GM15510 (cell line): ENCODE measurements around the gene PAEP.
"Not testable (repeated sequence)": the region's sequence is repeated elsewhere in the genome, so short reads cannot be mapped to it uniquely, and the experiment has no call there.

ENCODE experiments used
- POLR2A ChIP-seq: IDR thresholded peaks from 3 replicates; pipeline ENCODE4 v1.6.1; 2011; ENCODE audit warnings: borderline replicate concordance; ENCODE audit not compliant: insufficient read length; ENCODE audit errors: extremely low read depth

PAEP gene

GRCh38 chr9:135523521-135524129, 37.9 kb upstream of the PAEP start:
- TF ChIP-seq POLR2A: no peak

GRCh38 chr9:135524130-135524861, 37.3 kb upstream of the PAEP start:
- no peak for TF ChIP-seq POLR2A

DNA sequence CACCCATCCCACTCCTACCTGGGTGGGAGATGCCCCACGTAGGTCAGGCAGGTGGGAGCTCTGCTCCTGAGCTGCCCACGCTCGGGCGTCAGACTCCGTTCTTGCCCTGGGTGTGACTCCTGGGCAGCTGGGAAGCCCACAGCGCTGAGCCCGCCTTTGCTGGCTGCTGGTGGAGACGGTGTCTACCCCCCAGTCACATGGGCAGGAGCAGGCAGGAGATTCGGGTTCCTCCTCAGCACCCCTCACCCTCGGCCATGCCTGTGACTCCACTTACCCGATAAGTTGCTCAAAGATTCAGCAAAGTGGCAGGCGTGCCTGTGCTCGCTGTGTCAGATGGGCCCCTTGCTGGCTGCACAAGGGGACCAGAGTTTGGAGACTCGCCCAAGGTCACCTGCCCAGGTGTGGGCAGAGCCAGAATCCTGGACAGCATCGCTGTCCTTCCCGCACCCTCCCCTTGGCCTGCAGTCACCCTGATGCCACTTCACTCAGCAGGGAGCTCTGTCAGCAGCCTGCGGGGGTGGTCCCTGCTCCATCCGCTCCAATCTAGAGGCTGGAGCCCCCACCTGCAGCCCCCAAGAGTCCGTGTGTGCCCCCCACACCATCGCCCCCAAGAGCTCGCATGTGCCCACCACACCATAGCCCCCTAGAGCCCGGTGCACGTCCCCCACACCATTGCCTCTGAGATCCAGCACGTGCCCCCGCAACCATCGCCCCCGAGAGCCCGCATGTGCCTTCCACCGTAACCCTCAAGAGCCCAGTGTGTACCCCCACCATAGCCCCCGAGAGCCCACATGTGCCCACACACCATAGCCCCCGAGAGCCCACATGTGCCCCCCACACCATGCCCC, 36.1 kb upstream of the PAEP start:
- TF ChIP-seq POLR2A: no peak

DNA sequence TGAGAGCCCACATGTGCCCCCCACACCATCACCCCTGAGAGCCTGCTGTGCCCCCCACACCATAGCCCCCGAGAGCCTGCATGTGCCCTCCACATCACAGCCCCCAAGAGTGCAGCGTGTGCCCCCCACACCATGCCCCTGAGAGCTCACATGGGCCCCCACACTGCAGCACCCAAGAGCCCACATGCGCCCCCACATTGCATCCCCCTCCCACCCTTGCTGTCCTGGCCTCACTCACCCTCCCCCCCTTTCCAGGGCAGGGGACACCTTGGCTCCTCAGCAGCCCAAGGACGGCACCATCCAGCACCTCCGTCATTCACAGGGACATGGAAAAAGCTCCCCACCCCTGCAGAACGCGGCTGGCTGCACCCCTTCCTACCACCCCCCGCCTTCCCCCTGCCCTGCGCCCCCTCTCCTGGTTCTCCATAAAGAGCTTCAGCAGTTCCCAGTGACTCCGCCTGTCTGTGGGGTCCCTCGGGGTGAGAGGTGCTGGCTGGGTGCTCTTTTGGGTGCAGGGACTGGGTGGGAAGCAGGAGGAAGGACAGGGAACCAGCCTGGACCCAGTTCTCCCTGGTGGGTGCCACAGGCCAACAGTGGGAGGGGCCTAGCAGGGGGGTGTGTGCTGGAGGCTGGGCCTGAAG, 35.3 kb upstream of the PAEP start:
- no peak for TF ChIP-seq POLR2A

GRCh38 chr9:135526730-135527571, 34.6 kb upstream of the PAEP start:
- TF ChIP-seq POLR2A: no peak

DNA sequence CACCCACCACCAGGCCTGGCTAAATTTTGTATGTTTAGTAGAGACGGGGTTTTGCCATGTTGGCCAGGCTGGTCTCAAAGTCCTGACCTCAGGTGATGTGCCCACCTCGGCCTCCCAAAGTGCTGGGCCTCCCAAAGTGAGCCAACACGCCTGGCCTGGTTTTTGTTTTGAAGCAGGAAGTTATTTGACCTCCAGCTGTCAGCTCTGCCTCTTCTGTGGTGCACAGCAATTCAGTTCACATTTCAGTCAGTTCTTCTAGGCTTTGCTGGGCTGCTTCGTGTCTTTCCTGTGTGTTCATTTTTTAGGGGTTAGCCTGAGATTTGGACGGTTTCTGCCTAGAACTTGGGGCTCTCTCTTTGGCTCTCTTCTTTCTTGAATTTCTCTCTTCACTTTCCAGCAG, 31.4 kb upstream of the PAEP start:
- TF ChIP-seq POLR2A: no peak

DNA sequence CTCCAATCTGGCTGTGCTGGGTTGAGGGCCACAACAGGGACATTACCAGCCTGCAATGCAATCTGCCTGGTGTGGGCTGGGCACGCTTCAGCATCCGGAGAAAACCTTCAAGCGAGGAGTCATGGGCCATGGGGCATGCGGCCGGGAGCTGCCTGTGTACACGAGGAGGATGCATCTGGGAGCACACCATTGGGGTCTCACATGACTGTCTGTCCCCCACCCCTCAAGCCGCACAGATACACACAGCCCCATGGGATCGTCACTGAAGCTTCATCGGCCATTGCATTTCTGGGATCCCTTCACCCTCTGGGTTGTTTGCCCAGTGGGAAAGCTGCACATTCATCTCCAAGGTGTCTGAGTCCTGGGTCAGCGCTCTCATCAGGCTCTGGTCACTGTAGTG, 30.5 kb upstream of the PAEP start:
- no peak for TF ChIP-seq POLR2A

GRCh38 chr9:135533113-135533512, 28.4 kb upstream of the PAEP start:
- no peak for TF ChIP-seq POLR2A

GRCh38 chr9:135533674-135534073, 27.9 kb upstream of the PAEP start:
- TF ChIP-seq POLR2A: no peak

- TF ChIP-seq POLR2A: no peak
These were observed 25.3 kb upstream of the PAEP start for GRCh38 chr9:135536216-135536615.

DNA sequence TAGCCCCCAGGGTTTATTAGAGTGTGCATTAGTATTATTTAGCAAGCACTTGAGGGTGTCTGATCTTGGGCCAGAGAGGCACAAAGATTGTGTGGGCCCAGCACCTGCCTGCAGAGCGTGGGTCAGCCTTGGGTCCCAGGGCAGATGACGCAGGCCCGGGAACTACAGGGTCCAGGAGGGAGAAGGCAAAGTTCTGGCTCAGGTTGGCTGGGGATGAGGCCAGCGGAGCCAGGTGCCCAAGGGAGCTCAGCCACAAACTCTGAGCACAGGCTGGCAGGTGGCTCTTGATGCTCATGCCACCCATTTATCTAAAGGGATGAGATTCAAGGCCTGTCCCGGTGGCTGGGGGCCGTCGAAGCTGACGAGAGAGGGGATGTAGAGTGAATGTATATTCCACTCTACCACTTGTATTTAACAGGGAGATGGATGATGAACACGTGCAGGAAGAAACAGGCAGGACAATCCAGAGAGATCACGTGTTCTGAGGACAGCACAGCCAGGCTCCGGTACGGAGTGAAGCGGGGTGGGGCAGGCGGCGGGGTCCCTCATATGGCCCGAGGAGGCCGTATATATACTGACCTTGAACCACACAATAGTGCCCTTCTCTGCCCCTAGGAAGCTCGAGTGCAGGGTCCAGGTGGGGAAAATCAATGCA, 16.4 kb upstream of the PAEP start:
- no peak for TF ChIP-seq POLR2A

DNA sequence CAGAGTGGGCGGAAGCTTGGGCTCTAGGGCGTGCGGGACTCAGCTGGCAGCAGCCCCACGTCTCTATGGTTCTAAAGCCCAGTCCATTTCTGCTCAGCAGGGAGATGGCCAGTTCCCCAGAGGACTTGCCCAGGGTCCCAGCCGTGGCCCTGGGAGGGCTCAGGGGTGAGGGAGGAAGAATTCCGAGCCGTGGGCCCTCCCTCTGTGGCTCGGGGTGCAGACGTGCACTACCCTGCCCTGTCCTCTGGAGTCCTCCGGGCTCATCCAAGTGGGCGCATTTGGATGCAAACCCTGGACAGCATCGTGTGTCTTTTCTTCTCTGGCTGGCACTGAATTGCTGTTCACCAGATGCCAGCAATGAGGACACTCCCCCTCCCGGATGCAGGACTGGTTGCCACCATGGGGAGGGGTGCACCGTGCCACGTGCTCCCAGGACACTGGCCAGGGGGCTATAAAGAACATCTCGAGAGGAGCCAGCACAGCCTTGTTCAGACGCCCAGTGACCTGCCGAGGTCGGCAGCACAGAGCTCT, 15.8 kb upstream of the PAEP start, which contains the start of gene OBP2A:
Gene OBP2A (plus strand): TSS at position 481 of the 531 bp plus-strand sequence. CDS start 55 bp downstream, outside the sequence.
- not testable (repeated sequence) for TF ChIP-seq POLR2A
